GM21723 (cell line): ENCODE results near the gene NFIX.

Experiments
- ATAC-seq: cut with Tn5 transposase; IDR thresholded peaks from one replicate; pipeline ENCODE4 v1.9.1; 2021; ENCODE audit warnings: mild to moderate bottlenecking, moderate library complexity; ENCODE audit not compliant: unreplicated experiment

NFIX gene

GRCh38 chr19:13089139-13089856, 94.0 kb downstream of the NFIX start:
- no peak for ATAC-seq

DNA sequence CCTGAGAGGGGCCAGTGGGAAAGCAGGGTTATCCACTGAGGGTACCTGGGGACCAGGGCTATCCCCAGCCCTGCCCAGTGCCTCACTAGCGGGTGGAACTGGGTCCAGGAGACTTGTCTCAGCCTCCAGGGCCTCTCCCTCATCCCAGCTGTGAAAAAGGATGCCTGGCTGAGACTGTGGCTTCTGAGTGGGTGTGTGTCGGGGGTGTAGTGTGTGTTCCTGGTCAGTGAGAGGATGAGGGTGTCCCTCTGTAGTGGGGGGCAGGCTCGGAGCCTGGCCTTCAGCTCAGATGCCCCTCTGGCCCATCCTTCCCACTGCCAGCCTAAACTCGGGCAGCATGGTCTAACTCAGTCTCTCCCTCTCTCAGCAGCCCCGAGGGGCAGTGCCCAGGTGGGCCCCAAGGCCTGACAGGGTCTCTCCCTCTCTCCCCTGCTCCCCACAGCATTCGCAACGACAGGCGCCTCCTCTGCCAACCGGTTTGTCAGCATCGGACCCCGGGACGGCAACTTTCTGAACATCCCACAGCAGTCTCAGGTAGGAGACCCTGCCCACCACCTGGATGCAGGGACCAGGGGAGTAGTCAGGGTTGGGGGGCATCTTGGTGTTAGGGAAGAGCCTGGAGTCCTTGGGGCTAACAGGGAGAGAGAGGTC, 94.7 kb downstream of the NFIX start:
- no peak for ATAC-seq

DNA sequence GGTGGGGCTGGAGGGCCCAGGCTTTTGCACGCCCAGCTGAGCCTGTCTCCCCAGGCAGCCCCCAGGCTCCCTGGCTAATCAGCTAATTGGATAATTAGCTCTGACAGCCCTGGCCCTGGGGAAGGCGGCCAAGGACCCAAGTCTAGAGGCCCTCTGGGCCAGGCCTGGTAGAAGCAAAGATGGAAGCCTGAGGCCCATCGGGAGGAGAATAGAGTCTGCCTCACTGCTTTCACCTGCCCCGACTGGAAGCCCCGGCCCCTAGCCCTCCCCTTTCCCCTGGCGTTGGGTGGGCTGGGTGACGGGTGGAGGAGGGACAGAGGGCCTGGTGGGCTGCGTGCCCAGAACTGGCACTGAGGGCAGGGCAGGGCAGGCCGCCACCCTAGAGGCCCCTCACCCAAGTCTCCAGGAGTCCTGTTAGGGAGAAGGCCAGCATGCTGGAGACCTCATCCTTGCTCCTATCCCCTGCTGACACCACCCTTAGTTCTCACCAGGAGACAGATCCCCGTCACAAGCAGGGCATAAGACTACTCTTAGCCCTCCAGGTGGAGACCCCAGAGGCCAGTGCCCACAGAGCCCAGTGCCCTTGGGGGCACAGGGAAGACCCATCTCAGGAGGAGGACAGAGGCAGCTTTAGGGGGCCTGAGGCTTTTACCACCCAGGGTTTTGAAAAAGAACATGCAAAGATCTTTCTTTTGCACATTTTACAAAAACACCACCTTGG, 95.4 kb downstream of the NFIX start:
- no peak for ATAC-seq

DNA sequence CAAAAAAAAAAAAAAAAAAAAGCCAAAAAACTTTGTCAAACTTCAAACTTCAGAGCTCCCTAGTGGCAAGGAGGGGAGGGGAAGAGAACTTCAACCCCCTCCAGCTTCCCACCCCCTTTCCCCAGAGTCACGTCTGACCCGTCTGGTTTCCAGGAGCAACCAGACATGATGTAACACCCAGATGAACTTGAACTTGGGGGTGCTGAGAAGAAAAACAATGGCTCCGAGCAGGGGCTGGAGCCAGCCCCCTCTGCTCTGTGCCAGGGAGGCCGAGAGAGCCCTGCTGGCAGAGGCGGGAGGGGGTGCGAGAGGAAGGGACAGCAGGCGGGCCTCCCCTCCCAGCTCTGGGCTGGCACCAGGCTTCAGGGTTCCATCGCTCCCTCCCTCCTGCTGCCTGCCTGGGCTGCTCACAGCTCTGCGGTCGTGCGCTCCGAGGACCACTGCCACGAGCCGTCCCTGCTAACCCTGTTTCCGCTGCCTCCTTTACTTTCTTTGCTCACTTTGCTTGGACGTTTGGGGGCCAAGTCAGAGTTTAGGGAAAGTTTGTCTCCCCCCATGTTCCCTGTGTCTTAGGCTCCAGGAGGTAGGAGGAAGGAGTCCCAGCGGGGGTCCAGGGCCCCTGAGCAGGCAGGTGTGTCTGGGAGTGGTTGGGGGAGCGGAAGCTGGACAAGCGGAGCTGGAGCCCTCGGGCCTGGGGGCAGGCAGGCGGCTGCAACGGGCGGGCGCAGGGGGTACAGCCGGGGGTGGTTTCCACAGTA, 96.3 kb downstream of the NFIX start:
- ATAC-seq, result no peak

GRCh38 chr19:13092158-13092543, 96.9 kb downstream of the NFIX start:
- ATAC-seq, result no peak

DNA sequence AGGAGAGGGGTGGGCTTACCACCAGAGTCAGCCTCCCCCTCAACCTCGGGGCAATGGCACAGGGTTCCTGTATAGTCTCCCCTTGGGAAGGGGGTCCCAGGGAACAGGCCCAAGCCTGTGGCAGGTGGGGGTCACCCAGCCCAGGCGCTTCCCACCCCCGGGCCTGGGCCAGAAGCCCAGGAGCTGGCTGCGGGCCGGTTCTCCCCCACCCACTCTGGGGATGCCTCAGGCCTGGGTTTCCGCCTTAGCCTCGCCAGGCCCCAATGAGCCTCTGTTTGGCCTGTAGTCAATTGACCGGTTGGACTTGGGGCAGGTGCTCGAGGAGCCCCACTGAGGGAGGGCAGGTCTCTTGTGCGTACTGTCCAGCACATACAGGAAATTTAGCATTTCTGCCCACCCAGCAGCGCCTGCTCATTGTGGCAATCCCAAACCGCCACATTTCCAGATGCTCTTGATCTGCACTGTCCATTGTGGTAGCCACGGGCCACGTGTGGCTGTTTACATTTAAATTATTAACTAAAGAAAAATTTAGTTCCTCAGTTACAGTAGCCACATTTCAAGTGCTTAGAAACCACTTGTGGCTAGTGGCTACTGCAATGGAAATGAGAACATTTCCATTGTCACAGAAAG, 97.4 kb downstream of the NFIX start:
- ATAC-seq, result no peak

- peak; percentile 57 for ATAC-seq
These were observed 98.3 kb downstream of the NFIX start for GRCh38 chr19:13093407-13094105.

DNA sequence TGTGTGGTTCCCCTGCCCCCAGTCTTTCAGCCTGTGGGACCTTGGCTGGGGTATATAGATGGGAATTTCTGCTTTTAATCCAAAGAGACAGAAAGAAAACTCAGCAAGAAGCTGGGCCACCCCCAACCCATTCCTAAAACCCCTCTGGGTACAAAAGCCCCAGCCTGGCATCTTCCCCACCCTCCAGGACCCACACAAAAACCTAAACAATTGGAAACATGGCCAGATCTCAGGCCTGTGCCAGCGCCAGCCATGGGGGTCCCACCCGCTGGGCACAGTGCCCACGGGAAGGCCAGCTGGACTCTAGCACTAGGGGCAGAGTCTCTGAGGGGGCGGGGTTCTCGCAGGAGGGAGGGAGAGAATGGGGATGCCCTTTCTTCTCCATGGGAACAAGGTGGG, 98.8 kb downstream of the NFIX start:
- ATAC-seq, result no peak

- ATAC-seq, result no peak
These were observed 99.6 kb downstream of the NFIX start for GRCh38 chr19:13094771-13095392.

DNA sequence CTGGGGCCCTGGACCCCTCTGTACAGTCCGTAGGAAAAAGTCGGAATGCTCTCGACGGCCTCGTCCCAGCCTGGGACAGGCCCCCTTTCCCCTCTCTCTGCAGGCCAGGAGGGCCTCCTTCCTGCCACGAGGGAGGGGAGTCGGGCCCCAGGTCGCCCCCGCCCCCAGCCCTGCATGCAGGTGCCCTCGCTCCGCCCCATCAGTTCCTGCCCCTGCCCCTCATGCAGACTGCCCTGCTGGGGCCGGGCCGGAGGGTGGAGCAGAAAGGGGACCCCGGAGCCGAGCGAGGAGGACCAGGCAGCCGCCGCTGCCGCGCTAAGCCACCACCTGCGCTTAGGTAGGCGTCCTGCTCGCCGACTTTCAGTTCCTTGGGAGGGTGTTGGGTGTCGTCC, 100.1 kb downstream of the NFIX start:
- no peak for ATAC-seq

DNA sequence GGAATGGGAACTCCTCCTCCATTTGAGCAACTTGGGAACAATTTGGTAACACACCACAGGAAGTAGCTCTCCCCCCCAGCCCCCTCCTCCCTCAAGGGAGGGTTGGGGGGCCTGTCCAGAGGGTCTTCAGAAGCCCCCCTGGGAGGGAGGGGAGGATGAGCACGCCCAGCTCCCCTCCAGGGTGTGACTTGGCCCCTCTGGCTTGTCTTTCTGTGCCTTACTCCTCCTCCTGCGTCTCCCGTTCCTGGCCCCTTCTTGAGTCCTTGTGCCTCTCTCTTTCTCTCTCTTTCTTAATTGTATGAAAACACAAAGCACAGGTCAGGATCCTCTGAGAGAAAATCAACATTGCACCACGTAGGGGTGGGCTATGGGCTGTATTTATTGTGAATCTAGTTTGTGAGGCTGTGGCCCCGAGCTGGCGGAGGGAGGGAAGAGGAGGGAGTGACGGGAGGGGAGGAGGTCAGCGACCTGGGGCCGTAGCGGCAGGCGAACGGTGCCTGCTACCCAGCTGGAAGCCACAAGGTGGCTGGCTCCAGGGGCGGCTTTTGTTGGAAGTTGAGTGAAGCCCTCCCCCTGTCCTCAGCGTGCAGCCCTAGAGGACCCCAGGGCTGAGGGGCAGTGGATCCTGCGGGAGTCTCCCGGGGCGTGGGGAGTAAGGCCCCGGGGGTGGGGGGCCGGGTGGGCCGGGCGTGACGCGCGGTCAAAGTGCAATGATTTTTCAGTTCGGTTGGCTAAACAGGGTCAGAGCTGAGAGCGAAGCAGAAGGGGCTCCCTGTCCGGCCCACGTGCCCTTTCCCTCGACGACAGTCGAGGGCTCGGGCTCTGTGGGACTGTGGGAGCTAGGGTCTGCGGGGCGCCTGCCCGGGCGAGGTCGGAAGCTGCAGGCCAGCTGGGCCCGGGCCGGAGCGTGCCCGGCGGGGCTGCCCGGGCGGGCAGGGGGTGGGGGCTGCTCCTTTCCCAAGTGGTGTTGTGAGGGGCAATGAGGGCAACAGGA, 101.0 kb downstream of the NFIX start:
- no peak for ATAC-seq

DNA sequence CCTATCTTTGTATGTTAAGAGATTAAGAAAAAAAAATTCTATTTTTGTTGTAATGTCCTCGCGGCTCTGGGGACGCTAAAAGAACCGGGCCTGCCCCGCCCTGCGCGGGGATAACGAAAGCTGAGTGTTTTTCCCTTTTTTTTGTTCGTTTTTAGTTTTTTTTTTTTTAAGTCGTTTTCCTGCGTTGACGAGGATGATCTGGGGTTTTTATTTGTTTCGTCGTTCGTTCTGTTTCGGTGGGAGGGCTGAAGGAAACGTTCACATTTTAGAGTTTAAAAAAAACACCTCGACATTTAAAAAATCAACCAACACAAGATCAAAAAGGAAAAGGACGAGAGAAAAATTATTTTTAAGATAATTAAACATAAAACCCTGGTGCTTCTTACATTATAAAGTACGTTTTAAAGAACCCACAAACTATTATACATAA, 101.8 kb downstream of the NFIX start:
- ATAC-seq, result no peak

GRCh38 chr19:13097463-13098258, 102.4 kb downstream of the NFIX start:
- no peak for ATAC-seq

GRCh38 chr19:13098277-13099072, 103.2 kb downstream of the NFIX start:
- no peak for ATAC-seq

DNA sequence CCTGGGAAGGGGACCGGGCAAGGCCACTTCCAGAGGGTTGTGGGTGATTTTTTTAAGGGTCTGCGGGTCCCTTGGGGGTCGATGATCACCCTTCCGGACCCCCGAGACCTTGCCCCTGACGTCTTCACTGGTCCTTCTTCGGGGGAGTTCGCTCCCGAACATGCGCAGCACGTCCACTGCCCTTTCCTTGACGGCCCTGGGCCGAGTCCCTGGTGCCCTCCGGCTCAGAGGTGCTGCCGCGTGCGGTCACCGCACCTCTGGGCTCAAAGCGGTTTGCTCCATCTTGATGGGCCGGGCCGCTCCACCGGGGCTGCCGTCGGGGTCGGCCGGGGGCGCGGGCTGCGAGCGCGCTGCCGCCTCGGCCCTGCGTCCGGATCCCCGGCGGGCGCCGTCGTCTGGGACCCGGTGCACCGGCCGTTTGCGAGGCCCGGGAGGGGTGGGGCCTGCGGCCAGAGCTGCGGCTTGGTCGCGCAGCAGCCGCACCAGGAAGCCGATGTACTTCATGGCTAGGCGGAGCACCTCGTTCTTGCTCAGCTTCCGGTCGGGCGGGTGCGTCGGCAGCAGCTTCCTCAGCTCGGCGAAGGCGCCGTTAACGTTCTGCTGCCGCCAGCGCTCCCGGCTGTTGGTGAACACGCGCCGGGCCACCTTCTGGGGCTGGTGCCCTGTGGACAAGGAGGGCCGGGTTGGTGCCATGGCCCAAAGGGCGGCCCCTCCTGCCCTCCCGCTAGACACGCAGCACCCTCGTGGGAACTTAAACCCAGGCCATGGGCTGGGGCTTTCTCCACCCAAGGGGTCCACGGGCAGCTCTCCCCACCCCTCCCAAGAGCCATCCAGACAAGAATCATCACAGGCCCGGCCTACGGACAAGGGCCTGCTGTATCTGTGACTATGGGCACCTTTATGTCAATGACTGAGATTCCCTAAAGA, 104.1 kb downstream of the NFIX start:
- ATAC-seq, result no peak

DNA sequence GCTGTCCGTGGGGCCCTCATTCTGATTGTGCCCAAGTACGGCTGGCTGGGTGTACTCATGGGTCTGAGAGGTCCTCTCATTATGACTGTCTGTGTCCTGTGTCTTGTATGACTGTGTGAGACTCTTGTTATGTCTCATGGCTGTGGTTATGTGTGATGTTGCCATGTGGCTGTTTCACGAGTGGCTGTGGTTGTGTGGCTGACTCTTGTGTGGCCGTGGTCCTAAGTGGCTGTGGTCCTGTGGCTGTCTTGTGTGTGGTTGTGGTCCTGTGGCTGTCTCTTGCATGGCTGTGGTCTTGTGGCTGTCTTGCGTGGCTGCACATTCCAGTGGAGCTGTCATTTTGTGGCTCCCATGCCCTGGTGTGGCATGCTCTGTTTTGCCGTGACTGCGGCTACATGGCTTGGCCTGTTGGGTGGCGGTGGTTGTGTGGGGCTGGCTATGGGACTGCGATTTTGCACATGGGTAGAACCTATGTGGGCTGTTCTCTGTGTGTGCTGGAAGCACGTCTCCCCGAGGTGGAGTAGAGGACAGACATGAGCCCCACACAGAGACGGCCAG, 104.8 kb downstream of the NFIX start:
- no peak for ATAC-seq
